GM12873 (cell line): Measurements from ENCODE around the gene UBAP1L.

Experiments
- CTCF ChIP-seq: IDR thresholded peaks from 2 replicates; pipeline ENCODE4 v1.5.1; 2012; ENCODE audit warnings: low read depth, mild to moderate bottlenecking, moderate library complexity, low read length, control low read depth; ENCODE audit not compliant: insufficient read depth; ENCODE audit errors: missing control alignments

UBAP1L gene

GRCh38 chr15:65076486-65077290 is 38.3 kb downstream of the UBAP1L start, which contains the start of gene KBTBD13:
TSS of gene KBTBD13 (plus strand) at chr15:65076746. CDS start at chr15:65076816, 70 bp downstream.
- no peak for TF ChIP-seq CTCF

- no peak for TF ChIP-seq CTCF
These were observed 42.4 kb downstream of the UBAP1L start for GRCh38 chr15:65072617-65073016.

GRCh38 chr15:65072027-65072426 is 43.0 kb downstream of the UBAP1L start:
- no peak for TF ChIP-seq CTCF

- TF ChIP-seq CTCF, result no peak
These were observed 43.6 kb downstream of the UBAP1L start for GRCh38 chr15:65071381-65071811.

- no peak for TF ChIP-seq CTCF
These were observed 45.0 kb downstream of the UBAP1L start for GRCh38 chr15:65069779-65070546.

GRCh38 chr15:65069179-65069578 is 45.8 kb downstream of the UBAP1L start:
- no peak for TF ChIP-seq CTCF

- TF ChIP-seq CTCF, result no peak
These were observed 46.6 kb downstream of the UBAP1L start for GRCh38 chr15:65068403-65068788.
